Measurements from ENCODE around the gene ZNF784.

DNA sequence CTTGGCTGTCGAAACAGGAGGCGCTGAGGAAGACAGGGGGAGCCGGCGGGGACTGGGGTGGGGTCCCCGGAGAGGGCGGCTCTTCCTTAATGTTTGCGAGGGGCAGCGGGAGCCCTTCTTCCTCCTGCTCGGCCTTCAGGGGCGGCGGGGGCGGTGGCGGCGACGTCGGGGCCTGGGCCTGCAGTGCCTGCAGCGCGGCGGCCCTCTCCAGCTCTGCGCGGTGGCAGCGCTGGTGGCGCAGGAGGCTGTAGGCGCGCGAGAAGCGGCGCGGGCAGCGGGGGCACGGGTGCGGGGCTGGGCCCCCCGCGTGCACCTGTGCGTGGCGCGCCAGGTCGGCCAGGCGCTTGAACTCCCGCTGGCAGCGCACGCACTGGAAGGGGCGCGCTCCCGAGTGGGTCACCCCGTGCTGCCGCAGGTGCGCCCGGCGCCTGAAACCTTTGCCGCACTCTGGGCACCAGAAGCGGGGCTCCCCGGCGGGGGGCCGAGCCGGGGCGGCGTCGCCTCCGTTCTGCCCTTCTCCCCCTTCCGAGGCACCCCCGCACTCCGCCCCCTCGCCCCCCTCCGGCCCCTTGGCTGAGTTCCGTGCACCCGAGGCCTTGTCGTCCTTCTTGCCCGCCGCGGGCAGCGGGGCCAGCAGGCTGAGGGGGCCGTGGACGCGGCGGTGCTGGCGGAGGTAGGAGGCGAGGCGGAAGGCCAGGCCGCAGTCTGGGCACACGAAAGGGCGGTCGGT lies 46.2 kb downstream of the ZNF784 start:
- TF ChIP-seq, protein P1, sequence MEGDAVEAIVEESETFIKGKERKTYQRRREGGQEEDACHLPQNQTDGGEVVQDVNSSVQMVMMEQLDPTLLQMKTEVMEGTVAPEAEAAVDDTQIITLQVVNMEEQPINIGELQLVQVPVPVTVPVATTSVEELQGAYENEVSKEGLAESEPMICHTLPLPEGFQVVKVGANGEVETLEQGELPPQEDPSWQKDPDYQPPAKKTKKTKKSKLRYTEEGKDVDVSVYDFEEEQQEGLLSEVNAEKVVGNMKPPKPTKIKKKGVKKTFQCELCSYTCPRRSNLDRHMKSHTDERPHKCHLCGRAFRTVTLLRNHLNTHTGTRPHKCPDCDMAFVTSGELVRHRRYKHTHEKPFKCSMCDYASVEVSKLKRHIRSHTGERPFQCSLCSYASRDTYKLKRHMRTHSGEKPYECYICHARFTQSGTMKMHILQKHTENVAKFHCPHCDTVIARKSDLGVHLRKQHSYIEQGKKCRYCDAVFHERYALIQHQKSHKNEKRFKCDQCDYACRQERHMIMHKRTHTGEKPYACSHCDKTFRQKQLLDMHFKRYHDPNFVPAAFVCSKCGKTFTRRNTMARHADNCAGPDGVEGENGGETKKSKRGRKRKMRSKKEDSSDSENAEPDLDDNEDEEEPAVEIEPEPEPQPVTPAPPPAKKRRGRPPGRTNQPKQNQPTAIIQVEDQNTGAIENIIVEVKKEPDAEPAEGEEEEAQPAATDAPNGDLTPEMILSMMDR (IDR thresholded peaks at IDR 0.05), result no peak
- TF ChIP-seq POLR2A (IDR thresholded peaks at IDR 0.05) (no peak), EP300 (IDR thresholded peaks at IDR 0.05) (no peak)
